Parathyroid adenoma (tissue), 2 donors: ENCODE data around the gene ATP5MC2.
"Not testable (repeated sequence)": the region's sequence is repeated elsewhere in the genome, so short reads cannot be mapped to it uniquely, and the experiment has no call there.

ENCODE experiments used
- H2AFZ ChIP-seq: fragments of 300-600 bp; sonication (generic); one replicate; pipeline ENCODE4 v1.7.0; 2017; ENCODE audit warnings: antibody characterized with exemption, mild to moderate bottlenecking
- H3K27ac ChIP-seq: fragments of 300-600 bp; sonication (generic); one replicate; pipeline ENCODE4 v1.7.0; 2017
- H3K27me3 ChIP-seq: fragments of 300-600 bp; sonication (generic); one replicate; pipeline ENCODE4 v1.7.0; 2017; ENCODE audit warnings: low read length; ENCODE audit not compliant: control insufficient read depth, insufficient read depth
- H3K36me3 ChIP-seq: fragments of 300-600 bp; sonication (generic); one replicate; pipeline ENCODE4 v1.7.0; 2017; ENCODE audit warnings: low read length; ENCODE audit not compliant: control insufficient read depth, insufficient read depth
- H3K4me1 ChIP-seq: fragments of 300-600 bp; sonication (generic); one replicate; pipeline ENCODE4 v1.7.0; 2017; ENCODE audit warnings: control low read depth
- H3K4me2 ChIP-seq: fragments of 300-600 bp; sonication (generic); one replicate; pipeline ENCODE4 v1.7.0; 2017; ENCODE audit warnings: low read length
- H3K4me3 ChIP-seq: fragments of 300-600 bp; sonication (generic); one replicate; pipeline ENCODE4 v1.7.0; 2017; ENCODE audit warnings: low read depth, low read length
- H3K79me2 ChIP-seq: fragments of 300-600 bp; sonication (generic); one replicate; pipeline ENCODE4 v1.7.0; 2017; ENCODE audit warnings: control low read depth
- H3K9ac ChIP-seq: fragments of 300-600 bp; sonication (generic); one replicate; pipeline ENCODE4 v1.7.0; 2017; ENCODE audit warnings: mild to moderate bottlenecking
- H3K9me3 ChIP-seq: fragments of 300-600 bp; sonication (generic); one replicate; pipeline ENCODE4 v1.7.0; 2017; ENCODE audit warnings: low read length; ENCODE audit not compliant: control insufficient read depth
- CTCF ChIP-seq: fragments of 300-600 bp; sonication (generic); IDR thresholded peaks from one replicate; pipeline ENCODE4 v1.7.0; 2017; ENCODE audit warnings: antibody characterized with exemption, mild to moderate bottlenecking
- donor health status: primary hyperparathyroidism.

Gene ATP5MC2

DNA sequence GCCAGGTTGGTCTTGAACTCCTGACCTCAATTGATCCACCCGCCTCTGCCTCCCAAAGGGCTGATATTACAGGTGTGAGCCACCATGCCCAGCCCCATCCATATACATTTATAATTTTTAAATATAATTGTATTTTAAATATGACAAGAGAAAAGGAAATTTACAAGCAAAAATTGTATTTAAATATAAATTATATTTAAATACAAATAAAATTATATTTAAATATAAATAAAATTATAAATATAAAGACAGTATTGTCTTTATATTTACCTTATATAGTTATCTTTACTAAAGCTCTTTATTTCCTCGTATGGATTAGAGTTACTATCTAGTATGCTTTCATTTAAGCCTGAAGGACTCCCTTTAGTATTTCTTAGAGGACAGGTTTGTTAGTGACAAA, 37.8 kb downstream of the ATP5MC2 start:
- H3K36me3 ChIP-seq, result no peaks in the 10 kb centered on the region
- no peaks in the 10 kb centered on the region for H3K4me1 ChIP-seq
- H2AFZ ChIP-seq, result no peak overlapping the region
- H3K27ac ChIP-seq, result no peak overlapping the region
- no peak overlapping the region for H3K4me2 ChIP-seq
- H3K9ac ChIP-seq, result no peak overlapping the region
- H3K9me3 ChIP-seq, result no peaks in the 10 kb centered on the region
- TF ChIP-seq CTCF, result no peak
- no peaks in the 10 kb centered on the region for H3K27me3 ChIP-seq
- H3K79me2 ChIP-seq, result no peaks in the 10 kb centered on the region
- no peak overlapping the region for H3K4me3 ChIP-seq

DNA sequence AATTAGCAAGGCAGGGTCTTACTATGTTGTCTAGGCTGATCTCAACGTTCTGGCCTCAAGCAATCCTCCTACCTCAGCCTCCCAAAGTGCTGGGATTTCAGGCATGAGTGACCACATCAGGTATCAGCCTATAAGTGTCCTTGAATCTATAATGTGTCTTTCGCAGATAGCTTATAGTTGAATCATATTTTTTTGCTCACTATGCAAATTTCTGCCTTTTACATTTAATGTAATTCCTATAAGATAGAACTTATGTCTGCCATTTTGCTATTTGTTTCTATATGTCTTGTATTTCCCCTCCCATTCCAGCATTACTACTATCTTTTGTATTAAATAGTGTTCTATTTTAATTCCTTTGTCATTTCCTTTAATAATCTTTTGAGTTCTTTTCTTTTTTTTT, 39.2 kb downstream of the ATP5MC2 start:
- H3K79me2 ChIP-seq, result no peaks in the 10 kb centered on the region
- no peak overlapping the region for H3K9ac ChIP-seq
- H3K36me3 ChIP-seq, result no peaks in the 10 kb centered on the region
- H3K4me1 ChIP-seq, result no peaks in the 10 kb centered on the region
- H3K27ac ChIP-seq, result no peak overlapping the region
- H3K4me2 ChIP-seq, result no peak overlapping the region
- H3K4me3 ChIP-seq, result no peak overlapping the region
- no peaks in the 10 kb centered on the region for H3K9me3 ChIP-seq
- H2AFZ ChIP-seq, result no peak overlapping the region
- H3K27me3 ChIP-seq, result no peaks in the 10 kb centered on the region
- TF ChIP-seq CTCF, result no peak

DNA sequence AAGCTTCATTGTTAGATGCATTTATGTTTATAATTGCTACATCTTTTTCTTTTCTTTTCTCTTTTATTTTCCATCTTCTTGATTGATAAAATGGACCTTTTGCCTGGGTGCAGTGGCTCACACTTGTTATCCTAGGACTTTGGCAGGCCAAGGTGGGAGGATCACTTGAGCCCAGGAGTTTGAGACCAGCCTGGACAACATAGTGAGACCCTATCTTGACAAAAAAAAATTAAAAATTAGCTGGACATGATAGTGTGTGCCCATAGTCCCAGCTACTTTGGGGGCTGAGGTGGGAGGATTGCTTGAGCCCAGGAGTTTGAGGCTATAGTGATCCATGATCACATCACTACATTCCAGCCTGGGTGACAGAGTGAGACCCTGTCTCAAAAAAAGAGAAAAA, 40.2 kb downstream of the ATP5MC2 start:
- not testable (repeated sequence) for H2AFZ ChIP-seq, H3K79me2 ChIP-seq, H3K4me2 ChIP-seq, H3K27me3 ChIP-seq, H3K36me3 ChIP-seq, H3K4me3 ChIP-seq, H3K9me3 ChIP-seq, H3K9ac ChIP-seq, H3K4me1 ChIP-seq, H3K27ac ChIP-seq

- Histone ChIP-seq H3K4me3 (no peak overlapping the region), H3K9ac (no peak overlapping the region), H2AFZ (no peak overlapping the region), H3K4me2 (no peak overlapping the region), H3K27ac (no peak overlapping the region), H3K79me2 (no peaks in the 10 kb centered on the region), H3K9me3 (no peaks in the 10 kb centered on the region), H3K27me3 (no peaks in the 10 kb centered on the region), H3K36me3 (no peaks in the 10 kb centered on the region), H3K4me1 (no peaks in the 10 kb centered on the region)
- TF ChIP-seq CTCF, result no peak
Measured at GRCh38 chr12:53631721-53632120, 44.2 kb downstream of the ATP5MC2 start.

- H3K9me3 ChIP-seq, result no peaks in the 10 kb centered on the region
- H3K4me3 ChIP-seq, result no peak overlapping the region
- no peak overlapping the region for H3K27ac ChIP-seq
- no peak overlapping the region for H3K9ac ChIP-seq
- peaks cover 9% of the 10 kb centered on the region for H3K79me2 ChIP-seq
- no peak for TF ChIP-seq CTCF
- no peak overlapping the region for H2AFZ ChIP-seq
- no peak overlapping the region for H3K4me2 ChIP-seq
- H3K27me3 ChIP-seq, result no peaks in the 10 kb centered on the region
- no peaks in the 10 kb centered on the region for H3K36me3 ChIP-seq
- H3K4me1 ChIP-seq, result peaks cover 11% of the 10 kb centered on the region
Measured at GRCh38 chr12:53627919-53628318, 48.0 kb downstream of the ATP5MC2 start.
